HG02759 (cell line): ENCODE results near the gene ANKS1B.
"Not testable (repeated sequence)": the region's sequence is repeated elsewhere in the genome, so short reads cannot be mapped to it uniquely, and the experiment has no call there.

ENCODE experiments used
- ATAC-seq: cut with Tn5 transposase; IDR thresholded peaks from one replicate; pipeline ENCODE4 v1.9.1; 2021; ENCODE audit warnings: mild to moderate bottlenecking, moderate library complexity; ENCODE audit not compliant: unreplicated experiment

ANKS1B gene

GRCh38 chr12:98799822-98800221 is 1184.9 kb downstream of the ANKS1B start:
- ATAC-seq, result no peak

DNA sequence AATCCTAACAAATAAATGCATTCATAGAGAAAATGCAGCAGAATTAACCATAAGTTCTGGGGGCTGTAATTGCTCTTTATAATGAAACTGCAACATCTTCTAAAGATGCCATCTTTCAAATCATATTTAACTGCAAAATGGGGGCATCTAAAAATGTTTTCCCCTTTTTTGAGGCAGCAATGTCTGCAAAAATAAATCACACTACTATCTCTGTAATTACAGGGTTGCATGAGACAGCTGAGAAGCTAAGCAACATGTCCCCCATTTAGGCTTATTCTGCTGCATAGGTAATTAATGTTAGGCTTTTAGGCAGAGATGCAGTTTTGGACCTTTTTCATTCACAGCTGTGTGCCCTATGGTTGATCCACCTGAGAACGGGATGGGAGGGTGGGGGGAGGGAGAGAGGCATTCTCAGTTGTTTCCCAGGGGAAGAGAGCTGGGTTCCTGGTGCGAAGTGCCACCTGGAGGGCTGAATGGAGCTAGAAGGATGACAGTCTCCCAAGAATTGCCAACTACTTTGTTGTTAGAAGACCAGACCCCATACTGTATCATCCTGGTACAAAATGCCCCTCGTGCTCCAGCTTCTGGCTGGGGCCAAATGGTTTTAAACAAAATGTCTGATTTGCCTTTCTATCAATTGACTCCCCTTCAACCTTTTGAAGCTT is 1185.5 kb downstream of the ANKS1B start:
- ATAC-seq, result no peak

GRCh38 chr12:98797200-98797599 is 1187.5 kb downstream of the ANKS1B start:
- no peak for ATAC-seq

DNA sequence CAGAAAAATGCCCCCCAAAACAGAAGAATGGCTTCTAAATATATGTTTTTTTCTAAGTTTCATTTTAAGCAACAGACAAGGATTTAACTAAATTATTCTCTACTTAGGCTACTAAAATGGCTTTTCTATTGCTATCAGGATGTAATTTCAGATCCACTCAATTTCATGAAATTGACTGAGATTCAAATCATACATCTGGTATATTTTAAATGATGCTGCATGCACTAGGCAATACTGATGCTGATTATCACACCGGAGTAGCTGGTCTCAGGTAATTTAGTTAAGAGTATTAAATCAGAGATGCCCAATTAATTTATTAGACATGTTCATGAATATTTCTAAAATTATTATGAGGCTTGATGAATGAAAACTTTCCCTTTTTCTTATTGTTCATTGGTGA is 1188.0 kb downstream of the ANKS1B start:
- ATAC-seq, result no peak

DNA sequence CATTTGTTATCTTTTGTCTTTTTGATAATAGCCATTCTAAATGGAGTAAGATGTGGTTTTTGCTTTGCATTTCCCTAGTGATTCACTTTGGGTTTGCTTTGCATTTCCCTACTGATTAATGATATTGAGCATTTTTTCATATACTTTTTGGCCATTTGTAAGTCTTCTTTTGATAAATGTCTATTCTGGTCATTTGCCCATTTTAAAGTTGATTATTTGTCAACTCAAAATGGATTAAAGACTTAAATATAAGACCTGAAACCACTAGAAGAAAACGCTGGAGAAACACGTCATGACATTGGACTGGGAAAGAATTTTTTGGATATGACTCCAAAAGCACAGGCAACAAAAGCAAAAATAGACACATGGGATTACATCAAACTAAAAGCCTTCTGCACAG is 1191.6 kb downstream of the ANKS1B start:
- ATAC-seq, result no peak

DNA sequence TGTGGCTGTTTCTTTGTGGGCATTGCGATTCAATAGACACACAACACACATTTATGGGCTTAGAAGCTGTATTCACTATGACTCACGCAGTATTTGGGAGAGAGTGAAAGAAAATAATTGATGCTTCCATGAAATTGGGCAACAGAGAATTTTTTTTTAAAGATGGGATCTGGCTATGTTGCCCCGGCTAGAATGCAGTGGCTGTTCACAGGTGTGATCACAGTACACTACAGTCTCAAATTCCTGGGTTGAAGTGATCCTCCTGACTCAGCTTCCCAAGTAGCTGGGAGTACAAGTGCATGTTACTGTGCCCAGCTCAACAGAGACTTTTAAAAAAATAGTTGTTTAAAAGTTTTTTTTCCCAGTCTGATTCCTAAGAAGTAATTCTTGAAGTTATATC is 1193.3 kb downstream of the ANKS1B start:
- ATAC-seq, result no peak

DNA sequence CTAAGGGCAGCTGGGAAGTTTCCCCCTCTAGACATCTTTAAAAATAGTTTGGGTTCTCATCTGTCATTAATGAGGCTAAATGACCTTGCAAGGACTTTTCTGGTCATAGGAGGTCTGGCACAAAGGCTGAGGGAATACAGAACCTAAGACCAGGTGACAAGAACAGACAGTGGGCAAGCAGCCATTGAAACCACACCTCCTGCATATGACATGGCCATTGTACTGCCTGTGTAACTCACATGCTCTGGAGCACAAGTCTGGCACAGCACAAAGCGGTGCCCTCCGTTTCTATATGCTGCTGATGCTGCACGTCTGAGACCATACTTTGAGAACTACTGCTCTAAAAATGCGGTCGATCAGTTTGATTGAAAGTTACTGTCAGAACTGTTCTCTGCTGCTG is 1196.3 kb downstream of the ANKS1B start:
- no peak for ATAC-seq

DNA sequence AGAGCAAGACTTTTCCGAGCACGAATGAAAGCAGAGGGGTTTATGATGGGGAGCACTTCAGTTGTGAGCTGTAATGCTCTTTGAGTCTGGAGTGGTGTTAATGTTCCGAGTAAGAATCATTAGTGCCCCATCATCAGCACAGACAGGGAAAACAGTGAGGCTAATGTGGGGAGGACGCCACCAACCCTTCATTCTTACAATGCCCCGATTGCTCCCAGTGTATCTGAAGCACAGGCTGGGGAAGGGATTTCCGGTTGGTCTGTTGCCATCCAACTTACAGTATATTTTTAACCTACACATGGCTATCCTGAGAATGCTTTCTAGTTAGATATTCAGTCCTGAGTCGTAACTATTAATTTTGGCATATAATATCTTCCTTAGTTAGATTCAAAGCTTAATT is 1198.1 kb downstream of the ANKS1B start:
- ATAC-seq, result no peak

DNA sequence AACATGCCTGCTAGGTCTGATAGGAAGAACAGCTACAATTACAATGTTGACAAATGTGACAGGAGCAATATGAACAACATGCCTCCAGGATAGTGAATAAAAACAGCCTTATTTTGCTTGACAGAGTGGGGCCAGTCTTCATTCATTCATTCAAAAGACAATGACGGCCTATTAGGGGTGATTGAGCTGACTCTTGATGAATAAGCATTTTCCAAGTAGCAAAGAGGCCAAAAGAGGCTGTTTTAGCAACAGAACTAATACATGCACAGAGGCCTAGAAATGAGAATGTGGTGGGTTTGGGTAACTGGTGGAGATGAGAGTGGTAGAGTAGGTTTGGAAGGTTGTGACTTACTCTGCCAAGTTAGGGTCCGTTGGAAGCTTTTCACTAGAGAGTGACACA is 1201.3 kb downstream of the ANKS1B start:
- no peak for ATAC-seq

DNA sequence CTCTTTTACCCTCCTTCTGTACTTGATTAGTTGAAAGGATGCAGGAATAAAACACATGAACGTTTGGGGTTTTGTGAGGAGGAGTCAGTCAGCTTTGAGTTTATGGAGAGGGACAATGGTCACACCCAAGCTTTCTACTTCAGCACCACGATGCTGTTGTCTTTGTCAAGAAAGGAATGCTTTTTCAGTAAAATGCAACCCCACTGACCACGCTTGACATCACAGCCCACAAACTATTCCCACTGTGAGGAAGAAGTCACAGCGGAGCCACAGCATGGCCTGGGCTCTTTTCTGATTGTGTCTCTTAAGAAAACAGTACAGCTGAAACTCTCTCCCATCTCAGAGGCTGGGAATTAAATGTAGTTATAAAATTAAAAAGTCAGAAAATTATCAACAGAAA is 1204.5 kb downstream of the ANKS1B start:
- no peak for ATAC-seq

DNA sequence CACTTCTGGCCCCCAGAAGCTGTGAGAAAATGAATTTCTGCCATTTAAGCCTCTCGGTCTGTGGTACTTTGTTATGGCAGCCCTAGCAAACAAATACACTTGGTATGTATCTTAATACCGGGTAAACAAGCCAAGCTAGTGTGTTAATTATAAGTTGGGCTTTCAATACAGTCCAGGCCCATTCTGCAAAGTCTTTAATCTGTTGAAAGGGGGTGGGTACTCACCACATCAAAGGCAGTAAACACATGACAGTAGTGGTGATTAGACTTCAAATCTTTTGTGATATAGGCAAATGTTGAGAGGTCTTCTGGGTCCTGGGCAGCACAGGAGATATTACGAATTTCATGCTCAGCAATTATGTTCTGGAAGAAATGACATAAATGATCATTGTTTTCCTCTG is 1211.9 kb downstream of the ANKS1B start:
- ATAC-seq, result no peak

- no peak for ATAC-seq
These were observed 1212.7 kb downstream of the ANKS1B start for GRCh38 chr12:98771811-98772752.

DNA sequence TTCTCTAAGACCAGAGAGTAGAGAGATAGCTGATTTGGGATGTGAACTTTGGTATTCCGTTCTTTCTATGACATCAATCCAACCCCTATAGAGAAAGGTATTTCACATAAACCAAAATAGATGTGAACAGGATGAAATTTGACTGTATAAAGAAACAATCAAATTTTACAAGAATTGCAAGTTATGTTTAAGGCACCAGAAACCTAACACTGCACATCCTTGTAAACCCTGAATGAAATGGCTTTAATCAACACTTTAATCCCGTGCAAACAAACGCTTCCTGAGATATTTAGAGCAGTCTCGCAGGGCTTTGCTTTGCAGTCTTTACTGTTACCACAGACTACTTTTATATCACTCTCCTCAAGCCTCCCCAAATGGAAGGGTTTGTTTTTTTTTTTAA is 1214.5 kb downstream of the ANKS1B start:
- ATAC-seq, result no peak

- ATAC-seq, result no peak
These were observed 1215.7 kb downstream of the ANKS1B start for GRCh38 chr12:98769068-98769467.

GRCh38 chr12:98767248-98767647 is 1217.5 kb downstream of the ANKS1B start:
- ATAC-seq, result no peak

- ATAC-seq, result no peak
These were observed 1221.1 kb downstream of the ANKS1B start for GRCh38 chr12:98763656-98764055.

DNA sequence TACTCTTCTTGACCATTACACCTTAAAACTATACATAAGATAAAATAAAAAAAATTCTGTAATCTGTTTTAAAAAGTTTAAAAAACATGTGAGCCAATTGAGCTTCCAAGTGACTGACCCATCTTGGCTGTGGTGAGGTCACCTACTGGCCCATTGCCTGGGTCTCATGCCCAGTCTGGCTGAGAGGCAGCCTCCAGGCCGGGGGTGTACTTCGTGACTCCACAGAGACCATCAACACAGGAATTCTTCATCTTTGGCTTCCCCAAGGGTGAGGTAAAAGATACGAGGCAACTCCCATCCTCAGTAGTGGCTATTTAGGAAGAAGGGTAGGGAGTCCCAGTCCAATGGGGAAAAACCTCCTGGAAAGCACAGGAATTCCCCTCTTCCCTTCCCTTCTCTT is 1226.4 kb downstream of the ANKS1B start:
- ATAC-seq, result no peak

- ATAC-seq, result no peak
These were observed 1227.3 kb downstream of the ANKS1B start for GRCh38 chr12:98757455-98757854.

- not testable (repeated sequence) for ATAC-seq
These were observed 1228.9 kb downstream of the ANKS1B start for GRCh38 chr12:98755855-98756254.

DNA sequence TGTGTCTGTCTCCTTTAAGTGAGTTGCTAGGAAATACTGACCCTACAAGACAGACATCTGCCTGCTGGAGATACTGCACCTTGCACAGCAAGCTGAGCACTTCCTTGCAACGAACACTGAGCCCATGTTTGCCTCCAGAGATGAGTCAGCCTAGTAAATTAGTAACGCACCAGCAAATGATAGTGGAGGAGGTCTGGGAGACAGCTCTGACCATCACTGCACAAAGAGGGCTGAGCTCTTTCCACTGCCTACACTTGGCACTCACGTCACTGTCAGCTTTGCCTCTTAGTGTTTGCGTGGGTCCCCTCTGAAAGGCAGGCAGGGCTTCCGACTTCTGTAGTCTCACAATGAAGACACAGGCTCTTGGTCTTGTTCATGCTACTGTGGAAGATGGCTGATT is 1230.6 kb downstream of the ANKS1B start:
- ATAC-seq, result peak; percentile 99

GRCh38 chr12:98752726-98753125 is 1232.0 kb downstream of the ANKS1B start:
- no peak for ATAC-seq

DNA sequence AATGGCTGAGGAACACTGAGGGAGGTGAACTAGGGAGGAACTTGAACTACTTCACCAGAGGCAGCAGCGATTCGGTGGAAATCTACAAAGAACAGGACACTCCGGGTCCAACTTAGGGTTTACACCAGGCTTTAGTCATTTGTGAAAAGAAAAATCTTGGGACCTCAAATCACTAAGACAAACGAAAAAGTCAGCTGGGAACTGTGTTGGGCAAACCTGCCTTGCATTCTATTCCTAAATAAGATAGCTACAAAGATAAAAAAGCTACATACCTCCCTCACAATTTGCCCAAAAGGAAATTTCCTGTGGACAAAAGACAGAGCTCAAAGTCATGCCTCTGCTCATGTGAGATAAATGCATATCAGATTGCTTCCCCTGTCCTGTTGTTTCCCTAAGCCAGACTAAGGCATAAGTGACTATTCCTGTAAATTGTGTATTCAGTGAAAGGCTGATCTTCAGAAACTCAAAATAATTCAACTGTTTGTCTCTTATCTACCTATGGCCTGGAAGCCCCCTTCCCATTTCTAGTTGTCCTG is 1233.1 kb downstream of the ANKS1B start:
- no peak for ATAC-seq
